Mononuclear cell (primary cell): ENCODE data around the gene PARN. TPM values are rescaled to one million over a fixed set of nuclear protein-coding genes. Genes with fewer than 3 reads are reported as not detected.

Source experiments
- H3K27me3 ChIP-seq: 2 replicates; pipeline ENCODE4 v1.6.0; 2011; ENCODE audit warnings: low read length, control low read depth; ENCODE audit not compliant: insufficient read depth
- H3K4me1 ChIP-seq: 2 replicates; pipeline ENCODE4 v1.5.1; 2011; ENCODE audit warnings: mild to moderate bottlenecking, low read length, control low read depth; ENCODE audit not compliant: insufficient read depth
- H3K4me3 ChIP-seq: 2 replicates; pipeline ENCODE4 v1.5.1; 2011; ENCODE audit warnings: mild to moderate bottlenecking, low read length, moderate library complexity
- H3K9me3 ChIP-seq: 2 replicates; pipeline ENCODE4 v1.5.1; 2011; ENCODE audit warnings: low read depth, mild to moderate bottlenecking, control low read depth, low read length
- total RNA-seq: library from RNA; depleted of rRNA; stranded (reverse); fragments of >200 nt; gene quantifications from one replicate; pipeline ENCODE4 v1.2.3, GENCODE V29; 2012

Gene PARN
- total RNA-seq, 1 donor = 37.2 TPM

DNA sequence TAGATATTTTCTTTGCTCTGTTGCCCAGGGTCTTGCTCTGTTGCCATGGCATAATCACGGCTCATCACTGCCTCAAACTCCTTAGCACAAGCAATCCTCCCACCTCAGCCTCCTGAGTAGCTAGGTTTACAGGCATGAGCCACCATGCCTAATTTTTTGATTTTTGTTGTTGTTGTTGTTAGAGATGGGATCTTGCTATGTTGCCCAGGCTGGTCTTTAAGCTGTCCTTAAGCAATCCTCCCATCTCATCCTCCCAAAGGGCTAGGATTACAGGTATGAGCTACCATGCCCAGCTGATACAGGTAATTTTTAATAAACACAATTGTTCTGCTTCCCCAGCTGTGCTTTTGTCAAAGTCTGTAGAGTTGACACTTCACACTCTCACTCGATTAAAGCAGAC lies 159.3 kb downstream of the PARN start:
- Histone ChIP-seq H3K27me3 (no peaks in the 10 kb centered on the region), H3K4me1 (no peaks in the 10 kb centered on the region), H3K9me3 (no peaks in the 10 kb centered on the region), H3K4me3 (no peak overlapping the region)

- Histone ChIP-seq H3K9me3 (no peaks in the 10 kb centered on the region), H3K4me1 (no peaks in the 10 kb centered on the region), H3K4me3 (no peak overlapping the region), H3K27me3 (no peaks in the 10 kb centered on the region)
Observed at GRCh38 chr16:14465799-14466198, 164.3 kb downstream of the PARN start.

- Histone ChIP-seq H3K9me3 (no peaks in the 10 kb centered on the region), H3K4me3 (no peak overlapping the region), H3K4me1 (no peaks in the 10 kb centered on the region), H3K27me3 (no peaks in the 10 kb centered on the region)
Observed at GRCh38 chr16:14464796-14465195, 165.3 kb downstream of the PARN start.

DNA sequence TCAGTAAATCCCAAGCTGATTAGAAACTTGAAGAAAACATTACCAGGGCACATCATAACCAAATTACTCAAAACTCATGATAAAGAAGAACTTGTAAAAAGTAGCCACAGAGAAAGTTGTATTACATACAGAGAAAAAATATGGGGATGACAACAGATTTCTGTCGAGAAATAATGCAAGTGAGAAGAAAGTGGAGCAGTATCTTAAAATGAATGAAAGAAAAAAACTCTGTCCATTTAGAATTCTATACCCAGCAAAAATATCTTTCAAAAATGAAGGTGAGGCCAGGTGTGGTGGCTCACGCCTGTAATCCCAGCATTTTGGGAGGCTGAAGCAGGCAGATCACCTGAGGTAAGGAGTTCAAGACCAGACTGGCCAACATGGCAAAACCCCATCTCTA lies 165.9 kb downstream of the PARN start:
- Histone ChIP-seq H3K9me3 (no peaks in the 10 kb centered on the region), H3K27me3 (no peaks in the 10 kb centered on the region), H3K4me3 (no peak overlapping the region), H3K4me1 (no peaks in the 10 kb centered on the region)

GRCh38 chr16:14462811-14463210 lies 167.2 kb downstream of the PARN start:
- no peak overlapping the region for H3K4me3 ChIP-seq
- no peaks in the 10 kb centered on the region for H3K9me3 ChIP-seq
- no peaks in the 10 kb centered on the region for H3K27me3 ChIP-seq
- no peaks in the 10 kb centered on the region for H3K4me1 ChIP-seq

DNA sequence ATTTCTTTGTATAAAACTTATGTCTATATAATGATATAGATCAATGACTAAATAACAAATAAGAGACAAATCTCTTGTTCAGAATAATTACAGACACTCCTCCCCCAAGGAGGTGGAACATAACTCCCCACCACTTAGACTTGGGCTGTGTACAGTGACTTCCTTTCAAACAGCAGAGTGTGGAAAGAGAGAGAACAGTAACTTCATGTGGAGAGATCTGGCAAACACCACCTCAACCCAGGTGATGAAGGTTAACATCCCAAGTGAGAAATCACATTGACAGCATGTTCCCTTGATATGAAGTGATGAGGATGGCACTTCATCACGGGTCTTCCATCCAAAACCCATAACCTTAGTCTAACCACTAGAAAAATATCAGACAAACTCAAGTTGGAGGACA lies 169.3 kb downstream of the PARN start:
- Histone ChIP-seq H3K27me3 (no peaks in the 10 kb centered on the region), H3K9me3 (no peaks in the 10 kb centered on the region), H3K4me3 (no peak overlapping the region), H3K4me1 (no peaks in the 10 kb centered on the region)

GRCh38 chr16:14458576-14458975 lies 171.5 kb downstream of the PARN start:
- H3K4me3 ChIP-seq = no peak overlapping the region
- no peaks in the 10 kb centered on the region for H3K9me3 ChIP-seq
- no peaks in the 10 kb centered on the region for H3K4me1 ChIP-seq
- H3K27me3 ChIP-seq = no peaks in the 10 kb centered on the region

- no peaks in the 10 kb centered on the region for H3K9me3 ChIP-seq
- H3K27me3 ChIP-seq = no peaks in the 10 kb centered on the region
- no peak overlapping the region for H3K4me3 ChIP-seq
- no peaks in the 10 kb centered on the region for H3K4me1 ChIP-seq
Observed at GRCh38 chr16:14456793-14457481, 173.1 kb downstream of the PARN start.

DNA sequence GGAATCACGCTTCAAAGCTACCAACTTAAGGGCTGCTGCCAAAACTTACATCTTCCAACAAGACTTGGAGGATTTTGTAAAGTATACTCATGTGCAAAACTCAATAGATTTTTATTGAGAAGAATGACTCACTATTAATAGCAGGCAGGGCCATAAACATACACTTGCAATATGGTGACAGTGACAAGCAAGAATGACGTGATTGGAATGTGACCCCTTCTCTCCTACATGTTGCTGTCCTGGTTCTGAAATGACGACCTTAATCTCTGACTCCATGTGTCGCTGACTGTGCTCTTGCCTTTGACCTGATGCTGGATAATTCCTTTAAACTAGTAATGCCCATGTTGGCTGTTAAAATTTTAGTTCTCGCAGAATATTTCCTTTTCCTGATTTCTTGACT lies 174.5 kb downstream of the PARN start:
- Histone ChIP-seq H3K9me3 (no peaks in the 10 kb centered on the region), H3K27me3 (no peaks in the 10 kb centered on the region), H3K4me3 (no peak overlapping the region), H3K4me1 (no peaks in the 10 kb centered on the region)

DNA sequence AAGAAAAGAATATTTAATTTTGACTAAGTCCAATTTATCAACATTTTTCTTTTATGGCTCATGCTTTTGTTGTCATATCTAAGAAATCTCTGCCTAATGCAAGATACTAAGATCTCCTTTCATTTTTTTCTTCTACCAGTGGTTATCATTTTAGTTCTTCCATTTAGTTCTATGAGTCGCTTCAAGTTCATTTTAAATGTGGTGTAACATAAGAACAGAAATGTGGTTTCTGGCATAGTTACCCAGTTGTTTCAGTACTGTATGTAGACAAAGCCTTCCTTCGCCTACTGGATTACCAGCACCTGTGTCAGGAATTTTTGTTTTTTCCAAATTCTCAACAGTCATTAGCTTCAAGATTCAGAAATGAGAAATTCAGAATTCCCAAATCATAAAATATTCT lies 175.7 kb downstream of the PARN start:
- H3K4me3 ChIP-seq = no peak overlapping the region
- no peaks in the 10 kb centered on the region for H3K4me1 ChIP-seq
- H3K9me3 ChIP-seq = no peaks in the 10 kb centered on the region
- no peaks in the 10 kb centered on the region for H3K27me3 ChIP-seq

DNA sequence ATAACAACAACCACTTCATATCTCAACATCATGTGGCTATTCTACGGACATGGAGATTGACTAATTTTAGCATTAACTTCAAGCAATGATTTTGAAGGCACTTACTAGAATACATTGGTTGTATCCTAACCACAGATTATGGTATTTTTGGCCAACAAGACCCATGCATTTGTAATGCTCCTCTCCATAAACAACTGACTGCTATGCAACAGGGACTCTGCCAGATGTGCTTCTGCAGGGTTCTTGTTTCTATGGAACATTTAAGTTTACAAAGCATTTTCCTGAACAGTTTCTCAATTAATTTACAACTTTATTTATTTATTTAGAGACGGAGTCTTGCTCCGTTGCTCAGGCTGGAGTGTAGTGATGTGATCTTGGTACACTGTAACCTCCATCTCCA lies 178.0 kb downstream of the PARN start:
- no peaks in the 10 kb centered on the region for H3K27me3 ChIP-seq
- peaks cover 5% of the 10 kb centered on the region for H3K4me1 ChIP-seq
- H3K9me3 ChIP-seq = no peaks in the 10 kb centered on the region
- H3K4me3 ChIP-seq = no peak overlapping the region

DNA sequence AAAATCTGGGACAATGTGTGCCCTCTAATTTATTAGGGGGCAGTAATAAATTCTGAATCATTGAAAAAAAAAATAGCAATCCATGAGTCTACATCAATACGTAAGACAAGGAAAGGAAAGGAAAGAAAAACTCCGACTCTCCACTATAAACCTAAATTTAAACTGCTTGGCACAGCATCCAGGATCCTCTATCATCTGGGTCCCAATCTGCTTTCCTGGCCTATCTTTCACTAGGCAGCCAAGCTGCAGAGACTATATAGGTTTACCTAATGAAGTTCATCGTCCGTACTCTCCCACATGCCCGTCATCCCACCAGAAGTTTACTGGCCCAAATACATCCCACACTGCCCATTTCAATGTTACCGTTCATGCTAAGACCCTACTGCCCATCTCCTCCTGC lies 179.2 kb downstream of the PARN start:
- Histone ChIP-seq H3K27me3 (no peaks in the 10 kb centered on the region), H3K4me1 (peaks cover 5% of the 10 kb centered on the region), H3K4me3 (no peak overlapping the region), H3K9me3 (no peaks in the 10 kb centered on the region)

DNA sequence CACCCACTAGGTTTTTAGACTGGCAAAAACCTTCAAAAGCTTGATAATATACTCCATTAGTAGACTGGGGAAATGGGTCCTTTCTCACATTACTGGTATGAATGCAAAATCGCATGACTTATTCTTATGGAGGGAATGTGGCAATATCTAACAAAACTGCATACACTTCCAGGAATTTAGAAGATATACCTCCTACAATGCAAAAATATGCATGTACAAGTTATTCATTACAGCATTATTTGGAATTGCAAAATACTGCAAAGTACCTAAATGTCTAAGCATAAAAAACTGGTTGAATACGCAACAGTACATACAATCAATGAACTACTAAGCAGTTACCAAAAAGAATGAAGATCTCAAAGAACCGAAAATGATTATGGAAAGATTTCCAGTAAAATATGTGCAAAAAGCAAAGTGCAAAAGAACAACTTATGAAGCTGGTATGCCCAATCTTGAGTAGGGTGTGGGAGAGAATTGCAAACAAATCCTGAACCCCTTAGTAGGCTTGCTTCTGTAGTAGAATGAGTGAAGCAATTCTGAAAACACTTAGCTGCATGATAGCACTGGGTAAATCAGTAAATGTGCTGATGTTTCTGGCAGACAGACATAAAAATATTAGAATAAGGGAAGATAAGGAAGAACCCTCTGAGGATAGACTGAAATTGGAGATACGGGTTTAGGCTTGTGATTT lies 180.1 kb downstream of the PARN start:
- no peak overlapping the region for H3K4me3 ChIP-seq
- H3K27me3 ChIP-seq = no peaks in the 10 kb centered on the region
- H3K4me1 ChIP-seq = peaks cover 5% of the 10 kb centered on the region
- H3K9me3 ChIP-seq = no peaks in the 10 kb centered on the region

- no peak overlapping the region for H3K4me3 ChIP-seq
- H3K27me3 ChIP-seq = no peaks in the 10 kb centered on the region
- no peaks in the 10 kb centered on the region for H3K9me3 ChIP-seq
- H3K4me1 ChIP-seq = peaks cover 5% of the 10 kb centered on the region
Observed at GRCh38 chr16:14449334-14449733, 180.7 kb downstream of the PARN start.

GRCh38 chr16:14448879-14449278 lies 181.2 kb downstream of the PARN start:
- H3K27me3 ChIP-seq = no peaks in the 10 kb centered on the region
- H3K4me3 ChIP-seq = no peak overlapping the region
- no peaks in the 10 kb centered on the region for H3K9me3 ChIP-seq
- peaks cover 5% of the 10 kb centered on the region for H3K4me1 ChIP-seq

DNA sequence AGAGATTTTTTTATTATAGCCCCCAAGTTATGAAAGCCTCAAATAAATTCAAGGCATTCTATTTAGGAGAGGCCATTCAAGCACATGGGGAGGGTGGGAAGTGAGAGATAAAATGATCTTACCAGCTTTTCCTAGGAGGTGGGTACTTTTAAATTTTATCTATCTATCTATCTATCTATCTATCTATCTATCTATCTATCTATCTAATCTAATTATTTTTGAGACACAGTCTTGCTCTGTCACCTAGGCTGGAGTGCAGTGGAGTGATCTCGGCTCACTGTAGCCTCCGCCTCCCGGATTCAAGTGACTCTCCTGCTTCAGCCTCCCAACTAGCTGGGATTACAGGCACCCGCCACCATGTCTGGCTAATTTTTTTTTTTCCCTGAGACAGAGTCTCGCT lies 182.3 kb downstream of the PARN start:
- Histone ChIP-seq H3K27me3 (no peaks in the 10 kb centered on the region), H3K4me1 (peaks cover 5% of the 10 kb centered on the region), H3K9me3 (no peaks in the 10 kb centered on the region), H3K4me3 (no peak overlapping the region)
